ENCODE results near the gene COMMD10.

Gene COMMD10

GRCh38 chr5:116216246-116216645, 131.4 kb downstream of the COMMD10 start:
- DNase-seq (ENCODE audit: low spot score) = no peak

GRCh38 chr5:116225281-116225922, 140.6 kb downstream of the COMMD10 start:
- DNase-seq (ENCODE audit: low spot score) = no peak

- DNase-seq (ENCODE audit: low spot score) = no peak
Measured at GRCh38 chr5:116229131-116229689, 144.4 kb downstream of the COMMD10 start.

GRCh38 chr5:116231288-116231687, 146.5 kb downstream of the COMMD10 start:
- no peak for DNase-seq (ENCODE audit: low spot score)

GRCh38 chr5:116234681-116235080, 149.9 kb downstream of the COMMD10 start:
- no peak for DNase-seq (ENCODE audit: low spot score)

GRCh38 chr5:116237917-116238500, 153.2 kb downstream of the COMMD10 start:
- DNase-seq (ENCODE audit: low spot score) = no peak

GRCh38 chr5:116242343-116242742, 157.5 kb downstream of the COMMD10 start:
- DNase-seq (ENCODE audit: low spot score) = no peak

- DNase-seq (ENCODE audit: low spot score) = no peak
Measured at GRCh38 chr5:116248432-116248831, 163.6 kb downstream of the COMMD10 start.

GRCh38 chr5:116249648-116250047, 164.8 kb downstream of the COMMD10 start:
- DNase-seq (ENCODE audit: low spot score) = no peak

- DNase-seq (ENCODE audit: low spot score) = no peak
Measured at GRCh38 chr5:116256717-116257116, 171.9 kb downstream of the COMMD10 start.

GRCh38 chr5:116265471-116265870, 180.6 kb downstream of the COMMD10 start:
- no peak for DNase-seq (ENCODE audit: low spot score)

GRCh38 chr5:116271446-116272025, 186.7 kb downstream of the COMMD10 start:
- no peak for DNase-seq (ENCODE audit: low spot score)

- DNase-seq (ENCODE audit: low spot score) = no peak
Measured at GRCh38 chr5:116272281-116272941, 187.6 kb downstream of the COMMD10 start.

- DNase-seq (ENCODE audit: low spot score) = no peak
Measured at GRCh38 chr5:116273448-116274242, 188.8 kb downstream of the COMMD10 start.

- no peak for DNase-seq (ENCODE audit: low spot score)
Measured at GRCh38 chr5:116274251-116274650, 189.4 kb downstream of the COMMD10 start.

GRCh38 chr5:116275282-116275681, 190.5 kb downstream of the COMMD10 start:
- no peak for DNase-seq (ENCODE audit: low spot score)

- no peak for DNase-seq (ENCODE audit: low spot score)
Measured at GRCh38 chr5:116276952-116277351, 192.1 kb downstream of the COMMD10 start.

GRCh38 chr5:116280149-116280803, 195.5 kb downstream of the COMMD10 start:
- no peak for DNase-seq (ENCODE audit: low spot score)

- no peak for DNase-seq (ENCODE audit: low spot score)
Measured at GRCh38 chr5:116281309-116281708, 196.5 kb downstream of the COMMD10 start.

GRCh38 chr5:116288524-116288923, 203.7 kb downstream of the COMMD10 start:
- DNase-seq (ENCODE audit: low spot score) = no peak

GRCh38 chr5:116289276-116289675, 204.5 kb downstream of the COMMD10 start:
- no peak for DNase-seq (ENCODE audit: low spot score)
